Thyroid gland (tissue), 4 donors: Measurements from ENCODE around the gene NEK6. TPM values are rescaled to one million over a fixed set of nuclear protein-coding genes. Genes with fewer than 3 reads are reported as not detected.

Experiments used
- DNase-seq, 2 donors: peaks; one replicate each; pipeline ENCODE4 v3.0.0-alpha.2; 2019
- H3K27ac ChIP-seq, 3 donors: fragments of 200-600 bp; sonication (generic); 1 replicate in 2 of 3; 2 replicates in 1 of 3; pipeline ENCODE4 v1.5.1; 2016 to 2019; ENCODE audit warnings: mild to moderate bottlenecking in 1 of 3, moderate library complexity in 1 of 3
- H3K27me3 ChIP-seq: fragments of 200-600 bp; sonication (generic); one replicate; pipeline ENCODE4 v1.5.1; 2019
- H3K36me3 ChIP-seq, 2 donors: fragments of 200-600 bp; sonication (generic); one replicate each; pipeline ENCODE4 v1.5.1; 2016 to 2019
- H3K4me1 ChIP-seq, 2 donors: fragments of 200-600 bp; sonication (generic); one replicate each; pipeline ENCODE4 v1.5.1; 2017 to 2019
- H3K4me3 ChIP-seq, 3 donors: fragments of 200-600 bp; sonication (generic); replicated peaks in 1 of 3; 1 replicate in 2 of 3; 2 replicates in 1 of 3; pipeline ENCODE4 v1.5.1; 2016; ENCODE audit warnings: mild to moderate bottlenecking in 1 of 3
- H3K9me3 ChIP-seq: fragments of 200-600 bp; sonication (generic); one replicate; pipeline ENCODE4 v1.5.1; 2017
- CTCF ChIP-seq, 6 experiments: fragments of 200-600 bp in 3 of 6; fragments of 450-650 bp in 3 of 6; sonication (generic) in 3 of 6; IDR thresholded peaks; one replicate each; pipeline ENCODE4 v1.5.1; 2016 to 2019; ENCODE audit warnings: antibody characterized with exemption in 6 of 6, mild to moderate bottlenecking in 2 of 6, inconsistent platforms in 1 of 6, moderate library complexity in 1 of 6
- POLR2A ChIP-seq, 2 donors: fragments of 450-650 bp; IDR thresholded peaks; one replicate each; pipeline ENCODE4 v1.6.1; 2017; ENCODE audit warnings: antibody characterized with exemption in 2 of 2, mild to moderate bottlenecking in 2 of 2, moderate library complexity in 1 of 2
- WGBS, 2 donors: methylation state at CpG; one replicate each; pipeline ENCODE4 v1.1.5; 2017; 5-methylcytosine and 5-hydroxymethylcytosine counted together
- intact Hi-C: fragments of 100-400 bp; cut with DNase I; formaldehyde crosslinking; loops from one replicate; pipeline ENCODE4 v1.15.1; 2023
- total RNA-seq, 4 donors: library from RNA; depleted of rRNA; stranded (reverse); fragments of >200 nt; gene quantifications; one replicate each; pipeline ENCODE4 v1.2.3, GENCODE V29; 2016

Gene NEK6
- total RNA-seq, 4 donors from 2014 or later = 10.7 to 12.8 (median 11.0) TPM

DNA sequence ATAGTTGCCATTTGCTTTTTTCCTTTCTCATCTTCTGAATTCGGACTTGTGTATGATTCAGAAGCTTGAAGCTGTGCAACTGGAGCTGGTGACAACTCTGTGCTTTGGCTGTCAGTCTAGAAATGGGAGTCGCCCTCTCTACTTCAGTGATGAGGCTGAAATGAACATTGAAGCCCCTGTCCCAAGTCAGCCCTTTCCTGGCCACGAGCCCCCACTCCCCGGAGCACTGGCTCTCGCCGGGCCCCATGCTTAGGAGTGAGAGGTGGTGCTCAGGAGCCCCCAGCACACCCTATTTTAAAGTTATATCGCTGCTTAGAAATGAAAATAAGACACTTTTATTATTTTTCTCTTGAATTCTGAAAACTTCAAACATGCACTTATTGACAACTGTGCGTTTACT lies 91.5 kb downstream of the NEK6 start:
- WGBS, 2 donors = 95 to 97% methylated on average over 8 of the region's 8 CpGs
- Histone ChIP-seq H3K27me3 (no peaks in the 10 kb centered on the region), H3K27ac (no peak overlapping the region), H3K9me3 (no peaks in the 10 kb centered on the region), H3K36me3 (peaks cover 31 to 46% of the 10 kb centered on the region in 2 donors), H3K4me3 (no peak overlapping the region), H3K4me1 (peaks cover 3 to 7% of the 10 kb centered on the region in 2 donors)
- intact Hi-C loops = no loop called here
- no peak for DNase-seq
- TF ChIP-seq POLR2A (IDR thresholded peaks at IDR 0.05) (no peak), CTCF (IDR thresholded peaks at IDR 0.05) (no peak)

DNA sequence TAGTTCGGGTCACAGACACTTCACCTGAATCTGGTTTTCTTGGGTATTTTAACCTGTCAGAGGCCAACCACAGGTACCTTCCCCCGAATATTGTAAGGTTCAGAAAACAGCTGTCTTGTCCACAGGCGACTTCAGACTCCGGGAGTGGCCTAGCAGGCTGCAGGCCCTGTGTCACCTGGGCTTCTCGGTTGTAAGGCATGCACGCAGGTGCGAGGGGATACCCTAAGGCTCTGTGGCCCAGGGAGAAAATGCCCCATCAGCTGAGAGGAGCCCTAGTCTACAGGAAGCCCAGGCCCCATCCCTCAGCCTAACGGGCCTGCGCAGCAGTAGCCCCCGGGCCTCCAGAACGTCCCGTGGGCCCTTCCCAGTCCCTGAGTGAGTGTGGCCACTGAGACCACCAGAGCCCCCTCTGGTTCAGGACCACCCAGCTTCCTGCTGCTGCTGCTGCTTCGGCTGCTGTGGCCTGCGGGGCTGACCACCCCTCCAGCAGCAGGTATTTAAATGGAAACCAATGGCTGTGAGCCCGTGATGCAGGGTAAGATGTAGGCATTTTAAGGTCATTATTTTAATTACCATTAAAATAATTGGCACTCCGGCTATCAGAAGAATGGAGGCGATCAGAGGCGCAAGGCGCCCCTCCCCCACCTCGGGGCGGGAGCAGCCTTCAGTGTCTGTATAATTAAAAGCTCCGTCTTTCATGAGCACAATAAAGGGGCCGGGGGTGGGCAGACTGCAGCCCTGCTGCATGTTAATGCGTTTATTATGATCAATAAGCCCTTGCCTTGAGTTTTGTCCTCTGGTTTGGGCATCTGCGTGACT lies 92.1 kb downstream of the NEK6 start:
- no peaks in the 10 kb centered on the region for H3K9me3 ChIP-seq
- H3K27ac ChIP-seq = no peak overlapping the region
- no peaks in the 10 kb centered on the region for H3K27me3 ChIP-seq
- H3K4me3 ChIP-seq = no peak overlapping the region
- DNase-seq = no peak
- H3K4me1 ChIP-seq = peaks cover 7 to 13% of the 10 kb centered on the region in 2 donors
- TF ChIP-seq POLR2A (IDR thresholded peaks at IDR 0.05) = no peak
- no peak for TF ChIP-seq CTCF (IDR thresholded peaks at IDR 0.05)
- intact Hi-C loops = no loop called here
- H3K36me3 ChIP-seq = peaks cover 31 to 46% of the 10 kb centered on the region in 2 donors
- WGBS, 2 donors = 95 to 96% methylated on average over 16 to 25 of the region's 25 CpGs

GRCh38 chr9:124350494-124351263 lies 92.9 kb downstream of the NEK6 start:
- TF ChIP-seq POLR2A (IDR thresholded peaks at IDR 0.05) = no peak
- no peak for TF ChIP-seq CTCF (IDR thresholded peaks at IDR 0.05)
- Histone ChIP-seq H3K27me3 (no peaks in the 10 kb centered on the region), H3K4me3 (no peak overlapping the region), H3K9me3 (no peaks in the 10 kb centered on the region), H3K27ac (no peak overlapping the region), H3K36me3 (peaks cover 31 to 46% of the 10 kb centered on the region in 2 donors), H3K4me1 (peaks cover 7 to 13% of the 10 kb centered on the region in 2 donors)
- DNase-seq = no peak
- WGBS, 2 donors = 95 to 97% methylated on average over 14 to 16 of the region's 16 CpGs
- intact Hi-C loops = no loop called here

DNA sequence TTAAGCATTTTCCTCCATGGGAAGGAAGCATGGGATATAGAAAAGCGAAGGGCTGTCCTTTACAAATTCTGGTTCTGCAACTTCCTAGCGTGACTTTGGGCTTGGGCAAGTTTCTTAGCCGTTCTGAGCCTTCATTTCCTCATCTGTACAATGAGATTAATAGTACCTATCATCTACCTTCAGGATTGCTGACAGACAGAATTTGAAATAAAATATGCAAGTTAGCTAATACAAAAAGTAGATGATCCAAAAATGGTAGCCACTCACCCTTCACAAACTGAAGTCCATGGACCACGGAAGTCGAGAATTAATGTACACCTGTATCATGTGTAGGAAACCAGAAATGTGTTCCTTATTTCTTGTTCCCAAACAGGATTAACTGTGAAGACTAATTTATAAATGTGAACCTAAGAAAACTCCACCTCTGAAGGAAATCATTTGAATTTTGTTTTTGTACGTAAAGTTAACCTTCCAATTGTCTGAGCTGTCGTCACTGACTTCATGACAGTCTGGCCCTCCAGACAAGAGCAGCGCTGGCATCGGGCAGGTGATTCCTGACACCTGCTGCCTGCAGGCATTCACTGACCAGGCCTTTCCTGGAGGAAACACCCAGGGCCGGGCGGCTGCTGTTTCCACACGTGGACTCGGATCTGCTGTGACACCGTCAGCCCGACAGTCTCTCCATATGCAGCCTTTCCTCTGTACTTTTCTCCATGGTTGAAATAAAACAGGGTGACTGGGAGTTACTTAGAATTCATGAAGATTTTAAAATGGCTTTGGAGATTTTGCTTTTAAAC lies 94.1 kb downstream of the NEK6 start:
- intact Hi-C loops = no loop called here
- no peak for DNase-seq
- H3K4me3 ChIP-seq = no peak overlapping the region
- peaks cover 31 to 41% of the 10 kb centered on the region in 2 donors for H3K36me3 ChIP-seq
- WGBS, 2 donors = 93 to 94% methylated on average over 15 of the region's 15 CpGs
- H3K27ac ChIP-seq = no peak overlapping the region
- TF ChIP-seq POLR2A (IDR thresholded peaks at IDR 0.05) (no peak), CTCF (IDR thresholded peaks at IDR 0.05) (no peak)
- H3K9me3 ChIP-seq = no peaks in the 10 kb centered on the region
- H3K4me1 ChIP-seq = peaks cover 7 to 13% of the 10 kb centered on the region in 2 donors
- no peaks in the 10 kb centered on the region for H3K27me3 ChIP-seq
